ENCODE measurements around the gene FBP1.

GRCh38 chr9:94577571-94577970 is 61.7 kb downstream of the FBP1 start:
- no peak for TF ChIP-seq POLR2A (IDR thresholded peaks at IDR 0.05)
- TF ChIP-seq CTCF (IDR thresholded peaks at IDR 0.05 in 4 of 5, conservative IDR thresholded peaks at IDR 0.05 in 1 of 5), result no peak
